HPDE6-E6E7 (cell line): ENCODE measurements around the gene OR1F1.
"Not testable (repeated sequence)": the region's sequence is repeated elsewhere in the genome, so short reads cannot be mapped to it uniquely, and the experiment has no call there.

ENCODE experiments used
- DNase-seq: peaks from one replicate; pipeline ENCODE4 v3.0.0; 2011; ENCODE audit warnings: missing footprints; ENCODE audit errors: extremely low spot score

Gene OR1F1

DNA sequence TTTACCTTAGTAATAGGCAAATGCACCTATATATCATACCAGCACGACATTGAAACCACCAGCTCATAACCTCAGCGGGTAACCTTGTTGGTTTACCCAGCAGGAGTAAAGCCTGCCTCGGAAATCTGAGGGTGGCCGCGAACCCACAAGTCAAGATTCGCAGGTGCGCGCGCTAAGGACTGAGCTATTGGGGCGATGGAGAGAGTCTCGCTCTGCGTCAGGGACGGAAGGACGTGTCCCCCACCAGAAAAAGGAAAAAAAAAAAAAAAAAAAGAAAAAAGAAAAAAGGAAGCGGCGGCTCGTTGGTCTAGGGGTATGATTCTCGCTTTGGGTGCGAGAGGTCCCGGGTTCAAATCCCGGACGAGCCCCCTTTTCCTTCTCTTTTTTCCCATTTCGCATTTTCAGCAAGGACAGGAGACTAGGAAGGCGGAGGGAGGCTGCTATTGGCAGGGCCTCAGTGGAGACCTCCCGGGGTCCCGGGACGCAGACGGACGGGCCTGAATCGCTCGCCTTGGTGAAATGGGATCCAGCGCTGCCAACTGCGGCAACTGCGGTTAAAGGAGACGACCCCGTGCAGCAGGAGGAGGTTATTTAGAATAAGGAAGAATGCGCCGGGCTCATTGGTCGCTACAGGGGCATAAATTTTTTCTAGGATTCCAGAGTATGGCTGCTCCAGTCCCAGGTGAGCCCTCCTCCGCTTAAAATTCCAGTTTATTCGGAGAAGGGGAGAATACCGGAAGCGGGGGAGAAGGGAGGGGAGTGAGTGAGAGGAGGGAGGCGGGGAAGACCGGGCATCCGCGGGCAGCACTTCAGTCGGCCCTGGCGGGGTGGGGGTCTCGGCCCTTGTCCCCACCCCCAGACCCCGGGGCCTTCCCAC is at the start of gene OR1F1:
OR1F1 (plus strand) TSS at position 407 of the 877 bp plus-strand sequence.
- no peak for DNase-seq

DNA sequence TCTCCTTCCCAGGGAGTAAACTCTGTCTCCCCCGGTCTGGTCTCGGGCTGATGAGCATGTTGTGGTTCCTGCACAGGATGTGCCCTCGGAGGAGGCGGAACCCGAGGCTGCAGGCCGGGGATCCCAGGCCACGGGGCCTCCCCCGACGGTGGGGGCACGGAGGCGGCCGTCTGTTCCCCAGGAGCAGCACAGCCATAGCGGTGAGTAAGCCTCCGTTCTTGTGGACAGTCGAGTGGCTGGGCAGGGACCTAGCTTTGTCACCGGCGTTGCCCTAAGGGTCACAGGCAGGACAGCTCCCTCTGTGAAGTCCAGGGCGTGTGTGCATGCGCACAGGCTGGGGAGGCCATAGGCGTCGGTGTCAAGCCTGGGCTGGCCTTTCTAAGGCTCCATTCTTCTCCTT is 49.7 kb upstream of the OR1F1 start:
- no peak for DNase-seq

DNA sequence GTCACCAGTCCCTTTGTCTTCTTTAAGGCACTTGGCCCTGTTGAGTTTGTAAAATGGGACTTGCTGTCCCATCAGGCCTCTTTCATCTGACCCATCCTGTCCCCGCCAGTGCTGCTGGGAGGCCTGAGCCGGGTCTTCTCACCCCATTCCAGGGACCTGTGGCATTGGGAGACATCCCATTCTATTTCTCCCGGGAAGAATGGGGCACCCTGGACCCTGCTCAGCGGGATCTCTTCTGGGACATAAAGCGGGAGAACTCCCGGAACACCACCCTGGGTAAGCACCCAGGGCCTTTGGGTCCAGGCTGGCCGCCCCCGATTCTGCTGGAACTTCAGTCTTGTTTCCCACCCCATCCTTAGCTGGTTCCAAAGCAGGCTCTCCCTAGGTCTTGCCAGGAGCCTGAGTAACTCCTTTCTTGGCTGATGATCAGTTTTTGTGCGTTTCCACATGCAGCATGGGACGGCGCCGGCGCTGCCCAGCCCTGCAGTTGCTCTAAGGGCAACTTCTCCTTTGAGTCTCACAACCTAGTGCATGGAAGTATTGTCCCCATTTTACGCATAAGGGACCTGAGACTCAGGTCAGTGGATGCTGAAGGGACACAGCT is 49.1 kb upstream of the OR1F1 start:
- no peak for DNase-seq

DNA sequence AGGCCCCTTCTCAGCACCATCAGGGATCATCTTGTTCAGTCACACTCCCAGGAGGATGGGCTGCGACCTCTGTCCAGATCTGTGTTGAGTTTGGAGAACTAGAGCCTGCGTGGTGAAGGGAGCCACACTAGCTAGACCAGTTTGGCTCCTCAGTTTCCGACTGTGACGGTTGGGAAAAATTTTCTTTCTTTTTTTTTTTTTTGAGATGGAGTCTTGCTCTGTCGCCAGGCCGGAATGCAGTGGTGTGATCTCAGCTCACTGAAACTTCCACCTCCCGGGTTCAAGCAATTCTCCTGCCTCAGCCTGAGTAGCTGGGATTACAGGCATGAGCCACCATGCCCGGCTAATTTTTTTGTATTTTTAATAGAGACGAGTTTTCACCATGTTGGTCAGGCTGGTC is 48.4 kb upstream of the OR1F1 start:
- not testable (repeated sequence) for DNase-seq

DNA sequence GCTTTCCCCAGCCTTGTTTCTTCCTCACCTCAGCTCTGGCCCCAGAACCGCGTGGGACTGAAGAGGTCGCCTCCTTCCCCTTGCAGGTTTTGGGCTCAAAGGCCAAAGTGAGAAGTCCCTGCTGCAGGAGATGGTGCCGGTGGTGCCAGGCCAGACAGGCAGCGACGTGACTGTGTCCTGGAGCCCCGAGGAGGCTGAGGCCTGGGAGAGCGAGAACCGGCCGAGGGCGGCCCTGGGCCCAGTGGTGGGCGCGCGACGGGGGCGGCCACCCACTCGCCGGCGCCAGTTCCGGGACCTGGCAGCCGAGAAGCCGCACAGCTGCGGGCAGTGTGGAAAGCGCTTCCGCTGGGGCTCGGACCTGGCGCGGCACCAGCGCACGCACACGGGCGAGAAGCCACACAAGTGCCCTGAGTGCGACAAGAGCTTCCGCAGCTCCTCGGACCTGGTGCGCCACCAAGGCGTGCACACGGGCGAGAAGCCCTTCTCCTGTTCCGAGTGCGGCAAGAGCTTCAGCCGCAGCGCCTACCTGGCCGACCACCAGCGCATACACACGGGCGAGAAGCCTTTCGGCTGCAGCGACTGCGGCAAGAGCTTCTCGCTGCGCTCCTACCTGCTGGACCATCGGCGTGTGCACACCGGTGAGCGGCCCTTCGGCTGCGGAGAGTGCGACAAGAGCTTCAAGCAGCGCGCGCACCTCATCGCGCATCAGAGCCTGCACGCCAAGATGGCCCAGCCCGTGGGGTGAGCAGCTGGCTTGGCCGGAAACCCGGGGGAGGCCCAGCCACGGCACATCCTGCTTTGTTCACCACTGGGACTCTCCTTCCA is 47.2 kb upstream of the OR1F1 start:
- DNase-seq: no peak

DNA sequence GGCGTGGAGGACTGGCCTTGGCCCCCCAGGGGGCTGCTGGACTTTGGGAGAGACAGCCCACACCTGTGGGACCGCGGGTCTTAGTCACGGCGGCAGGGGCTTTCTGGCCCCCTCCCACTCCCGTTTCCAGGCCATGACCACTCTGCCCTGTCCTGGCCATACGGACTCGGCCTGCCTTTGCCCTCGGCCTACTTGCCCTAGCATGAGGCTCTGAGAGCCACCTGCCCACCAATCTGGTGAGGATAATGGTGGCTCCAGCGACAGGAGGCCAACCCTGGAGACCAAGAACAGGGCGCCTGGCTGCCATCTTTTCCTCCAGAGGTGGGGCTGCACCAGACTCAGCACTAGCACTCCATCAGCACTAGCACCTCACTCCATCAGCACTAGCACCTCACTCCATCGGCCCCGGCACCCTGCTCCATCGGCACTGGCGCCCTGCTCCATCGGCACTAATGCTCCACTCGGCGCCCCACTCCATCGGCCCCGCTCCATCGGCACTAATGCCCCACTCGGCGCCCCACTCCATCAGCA is 46.2 kb upstream of the OR1F1 start:
- no peak for DNase-seq

DNA sequence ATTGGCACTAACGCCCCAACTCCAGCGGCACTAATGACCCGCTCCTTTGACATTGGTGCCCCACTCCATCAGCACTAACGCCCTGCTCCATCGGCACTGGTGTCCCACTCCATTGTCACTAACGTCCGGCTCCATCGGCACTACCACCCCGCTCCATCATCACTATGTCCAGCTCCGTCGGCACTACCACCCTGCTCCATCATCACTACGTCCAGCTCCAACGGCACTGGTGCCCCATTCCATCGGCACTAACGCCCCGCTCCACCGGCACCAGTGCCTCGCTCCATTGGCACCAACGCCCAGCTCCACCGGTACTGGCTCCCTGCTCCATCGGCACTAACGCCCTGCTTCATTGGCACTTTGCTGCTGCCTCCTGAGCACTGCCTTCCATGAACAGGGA is 45.7 kb upstream of the OR1F1 start:
- no peak for DNase-seq

DNA sequence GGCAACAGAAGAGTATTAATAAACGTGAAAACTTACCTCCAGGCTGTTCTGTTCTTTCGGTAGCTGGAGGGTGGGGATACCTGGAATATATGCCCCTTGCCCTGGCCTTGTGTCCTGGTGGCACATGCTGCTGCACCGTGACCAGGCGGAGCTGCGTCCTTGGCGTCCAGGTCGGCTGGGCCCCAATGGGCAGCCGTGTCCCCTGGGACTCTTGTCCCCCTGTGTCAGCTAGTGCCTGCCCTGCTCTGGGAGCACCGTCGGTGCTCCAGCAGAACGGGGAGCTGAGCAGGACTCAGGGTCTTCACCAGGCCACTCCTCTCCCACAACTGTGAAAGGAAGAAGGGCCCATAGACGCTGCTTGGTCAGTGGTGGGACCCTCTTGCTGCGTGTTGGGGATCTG is 45.2 kb upstream of the OR1F1 start:
- DNase-seq: no peak

DNA sequence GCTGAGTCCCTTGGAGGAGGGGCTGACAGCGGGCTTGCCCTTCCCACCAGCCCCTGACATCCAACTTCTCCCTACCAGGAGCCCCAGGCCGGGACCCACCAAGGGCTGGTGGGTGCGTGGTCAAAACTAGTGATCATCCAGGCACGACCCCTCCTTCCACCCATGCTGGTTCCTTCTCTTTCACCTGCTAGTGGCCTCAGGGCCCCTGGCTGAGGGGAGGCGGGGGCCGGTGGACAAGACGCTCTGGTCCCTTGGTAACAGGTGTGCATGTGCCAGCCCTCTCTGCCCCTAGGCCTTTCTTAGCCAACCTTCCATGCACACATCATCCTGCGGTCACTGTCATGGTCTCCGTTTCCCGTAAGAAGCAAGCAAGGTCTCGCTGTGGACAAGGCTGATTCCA is 44.8 kb upstream of the OR1F1 start:
- DNase-seq: no peak

DNA sequence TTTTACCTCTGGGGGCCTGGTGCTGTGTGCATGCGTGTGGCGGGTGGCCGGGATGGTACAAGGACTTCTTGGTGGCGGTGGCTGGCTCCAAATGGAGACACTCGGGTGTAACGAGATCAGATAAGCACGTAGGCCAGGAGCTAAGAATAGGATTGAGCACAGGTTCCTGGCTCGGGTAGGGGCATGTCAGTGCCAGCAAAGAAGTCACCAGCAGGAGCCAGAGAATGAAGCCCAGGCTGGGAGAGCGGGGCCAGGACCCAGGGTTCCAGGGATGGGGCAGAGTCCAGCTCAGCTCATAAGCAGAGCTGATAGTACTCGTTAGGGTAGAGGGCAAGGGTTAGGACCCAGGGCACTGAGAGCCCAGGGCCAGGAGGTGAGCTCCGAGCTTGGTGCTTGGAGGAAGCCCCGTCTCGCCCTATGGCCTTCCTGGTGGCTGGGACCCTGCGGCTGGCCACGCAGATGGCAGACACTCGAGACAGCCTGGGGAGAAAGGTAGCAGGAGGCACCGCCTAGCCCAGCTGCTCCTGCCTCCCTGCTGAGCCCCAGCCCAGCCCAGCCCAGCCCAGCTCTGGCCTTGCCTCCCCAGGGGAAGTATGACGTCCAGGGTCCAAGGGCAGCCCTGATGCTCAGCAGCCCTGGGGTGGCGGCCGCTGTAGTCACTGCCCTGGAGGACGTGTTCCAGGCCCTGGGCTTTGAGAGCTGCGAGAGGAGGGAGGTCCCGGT is 44.2 kb upstream of the OR1F1 start:
- no peak for DNase-seq

DNA sequence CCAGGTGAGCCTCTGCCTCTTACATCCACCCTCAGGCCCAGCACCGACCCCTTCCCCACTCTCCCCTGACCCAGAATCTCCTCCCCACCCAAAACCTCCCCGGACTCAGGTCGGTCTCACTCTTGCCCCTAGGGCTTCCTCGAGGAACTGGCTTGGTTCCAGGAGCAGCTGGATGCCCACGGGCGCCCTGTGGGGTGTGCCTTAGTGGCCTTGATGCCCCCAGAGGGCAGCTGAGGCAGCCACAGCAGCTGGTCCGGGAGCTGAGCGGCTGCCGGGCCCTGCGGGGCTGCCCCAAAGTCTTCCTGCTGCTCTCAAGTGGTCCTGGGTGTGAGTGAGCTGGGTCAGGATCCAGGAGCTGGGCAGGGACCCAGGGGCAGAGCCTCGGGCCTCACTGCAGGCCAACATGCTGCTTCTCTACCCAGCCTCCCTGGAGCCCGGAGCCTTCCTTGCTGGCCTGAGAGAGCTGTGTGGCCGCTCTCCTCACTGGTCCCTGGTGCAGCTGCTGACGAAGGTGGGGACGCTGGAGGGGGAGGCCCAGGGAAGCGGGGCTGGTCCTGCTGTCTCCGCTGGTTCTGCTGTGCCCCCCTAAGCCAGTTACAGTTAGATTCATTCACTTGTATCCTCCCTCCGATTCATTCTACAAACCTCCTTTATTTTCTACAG is 43.6 kb upstream of the OR1F1 start:
- DNase-seq: no peak

DNA sequence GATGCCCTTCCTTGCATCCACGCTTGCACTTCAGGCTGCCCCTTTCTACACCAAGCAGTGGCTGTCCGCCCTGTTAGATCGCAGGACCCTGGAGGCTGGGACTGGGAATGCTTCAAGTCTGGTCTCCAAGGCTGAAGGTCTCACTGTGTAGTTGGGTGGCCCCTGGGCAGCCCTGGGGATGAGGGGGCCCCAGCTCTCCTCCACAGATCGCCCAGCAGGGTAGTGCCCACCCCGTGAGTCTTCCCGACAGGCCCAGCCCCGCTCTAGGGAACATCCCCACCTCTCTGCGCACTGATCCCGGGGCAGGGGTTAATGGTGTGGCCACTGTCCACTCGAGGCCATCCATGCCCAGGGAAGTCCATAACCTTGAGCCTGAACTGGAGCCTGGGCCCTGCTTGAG is 42.9 kb upstream of the OR1F1 start:
- no peak for DNase-seq

DNA sequence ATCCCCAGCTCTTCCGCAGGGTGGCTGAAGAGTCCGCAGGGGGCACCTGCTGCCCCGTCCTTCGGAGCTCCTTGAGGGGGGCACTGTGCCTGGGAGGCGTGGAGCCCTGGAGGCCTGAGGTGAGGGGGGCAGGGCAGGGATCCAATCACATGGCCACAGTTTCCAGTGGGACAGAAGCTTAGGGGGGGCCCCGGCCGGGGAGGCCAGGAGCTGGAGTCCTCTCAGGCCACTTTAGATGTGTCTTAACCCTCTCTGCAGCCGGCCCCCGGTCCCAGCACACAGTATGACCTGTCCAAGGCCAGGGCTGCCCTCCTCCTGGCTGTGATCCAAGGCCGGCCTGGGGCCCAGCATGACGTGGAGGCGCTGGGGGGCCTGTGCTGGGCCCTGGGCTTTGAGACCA is 42.3 kb upstream of the OR1F1 start:
- no peak for DNase-seq

DNA sequence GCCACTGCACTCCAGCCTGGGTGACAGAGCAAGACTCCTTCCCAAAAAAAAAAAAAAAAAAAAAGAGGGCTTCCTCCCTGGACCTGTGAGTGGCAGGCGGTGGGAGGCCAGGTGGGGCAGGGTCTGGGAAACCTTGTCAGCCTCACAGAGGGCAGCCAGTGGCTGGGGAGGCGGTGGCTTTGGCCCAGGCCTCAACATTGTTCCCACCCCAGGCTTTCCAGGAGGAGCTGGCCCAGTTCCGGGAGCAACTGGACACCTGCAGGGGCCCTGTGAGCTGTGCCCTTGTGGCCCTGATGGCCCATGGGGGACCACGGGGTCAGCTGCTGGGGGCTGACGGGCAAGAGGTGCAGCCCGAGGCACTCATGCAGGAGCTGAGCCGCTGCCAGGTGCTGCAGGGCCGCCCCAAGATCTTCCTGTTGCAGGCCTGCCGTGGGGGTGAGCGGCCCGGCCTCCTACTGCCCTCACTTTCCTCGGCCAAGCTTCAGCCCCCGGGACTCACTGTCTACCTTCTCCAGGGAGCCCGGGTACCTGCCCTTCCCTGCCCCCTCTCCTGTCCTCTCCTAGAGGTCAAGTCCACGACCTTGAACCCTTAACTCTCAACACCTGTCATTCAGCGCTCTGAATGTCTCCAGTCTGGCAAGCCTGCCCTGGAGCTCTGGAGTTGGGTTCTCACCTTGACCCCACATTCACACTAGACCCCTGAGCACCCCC is 40.8 kb upstream of the OR1F1 start:
- DNase-seq: no peak

DNA sequence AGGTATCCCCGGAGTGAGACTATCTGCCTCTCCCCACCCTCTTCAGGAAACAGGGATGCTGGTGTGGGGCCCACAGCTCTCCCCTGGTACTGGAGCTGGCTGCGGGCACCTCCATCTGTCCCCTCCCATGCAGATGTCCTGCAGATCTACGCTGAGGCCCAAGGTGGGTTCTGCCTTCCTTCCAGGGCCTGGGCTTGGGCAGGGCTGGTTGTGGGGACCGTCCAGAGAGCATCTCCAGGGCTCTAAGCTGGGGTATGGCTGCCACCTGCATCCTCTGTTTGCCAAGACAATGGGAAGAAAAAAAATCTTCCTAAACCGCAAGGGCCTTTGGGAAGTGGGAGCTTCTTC is 40.3 kb upstream of the OR1F1 start:
- DNase-seq: no peak

DNA sequence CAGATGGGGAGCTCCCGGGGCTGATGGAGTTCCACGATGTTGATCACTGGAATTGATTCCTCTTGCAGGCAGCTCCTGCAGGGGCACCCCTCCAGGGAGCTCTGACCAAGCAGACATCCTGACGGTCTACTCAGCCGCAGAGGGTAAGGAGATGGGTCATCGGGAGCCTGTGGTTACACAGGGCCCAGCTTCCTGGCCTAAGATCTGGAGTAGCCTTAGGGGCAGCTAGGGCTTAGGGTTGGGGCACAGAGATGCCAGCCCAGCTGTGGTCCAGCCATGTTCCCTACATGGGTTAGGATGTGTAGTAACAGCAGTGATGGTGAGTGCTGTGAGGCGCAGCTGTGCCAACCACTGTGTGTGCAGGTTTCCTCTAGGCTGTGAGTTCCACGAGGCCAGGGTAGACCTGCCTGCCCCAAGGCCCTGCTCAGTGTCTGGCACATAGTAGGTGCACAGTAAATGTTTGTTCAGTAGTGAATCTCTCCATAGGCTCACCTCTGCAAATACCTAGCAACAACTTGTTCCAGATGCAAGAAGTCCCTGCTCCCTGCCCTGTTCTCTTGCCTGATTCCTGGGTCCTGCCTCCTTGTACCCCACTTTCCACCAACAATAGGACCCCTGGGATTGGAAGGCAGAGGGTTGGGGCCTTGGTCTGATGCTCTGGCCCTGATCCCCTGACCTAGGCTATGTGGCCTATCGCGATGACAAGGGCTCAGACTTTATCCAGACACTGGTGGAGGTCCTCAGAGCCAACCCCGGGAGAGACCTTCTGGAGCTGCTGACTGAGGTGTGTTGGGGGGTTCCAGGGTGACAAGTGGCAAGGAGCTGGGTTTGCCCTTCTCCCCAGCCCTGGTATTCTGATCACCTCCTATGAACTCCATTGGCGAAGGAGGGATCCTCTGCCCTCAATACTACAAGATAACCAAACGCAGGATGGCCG is 39.5 kb upstream of the OR1F1 start:
- DNase-seq: no peak

DNA sequence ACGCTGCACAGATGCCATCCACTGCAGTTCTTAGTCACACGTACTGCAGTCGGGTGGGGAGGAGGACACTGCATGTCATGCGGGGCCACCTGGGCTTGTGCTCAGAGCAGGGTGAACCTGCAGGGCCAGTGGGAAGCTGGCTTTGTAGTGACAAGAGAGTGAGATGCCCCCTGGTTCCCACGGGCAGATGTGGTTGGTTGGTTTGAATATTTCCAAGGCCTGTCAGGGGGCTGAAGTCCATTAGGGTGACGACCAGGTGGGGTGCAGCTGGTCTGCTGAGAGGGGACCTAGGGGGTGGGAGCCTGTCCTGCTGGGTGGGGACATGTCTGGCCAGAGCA is 38.8 kb upstream of the OR1F1 start:
- no peak for DNase-seq

DNA sequence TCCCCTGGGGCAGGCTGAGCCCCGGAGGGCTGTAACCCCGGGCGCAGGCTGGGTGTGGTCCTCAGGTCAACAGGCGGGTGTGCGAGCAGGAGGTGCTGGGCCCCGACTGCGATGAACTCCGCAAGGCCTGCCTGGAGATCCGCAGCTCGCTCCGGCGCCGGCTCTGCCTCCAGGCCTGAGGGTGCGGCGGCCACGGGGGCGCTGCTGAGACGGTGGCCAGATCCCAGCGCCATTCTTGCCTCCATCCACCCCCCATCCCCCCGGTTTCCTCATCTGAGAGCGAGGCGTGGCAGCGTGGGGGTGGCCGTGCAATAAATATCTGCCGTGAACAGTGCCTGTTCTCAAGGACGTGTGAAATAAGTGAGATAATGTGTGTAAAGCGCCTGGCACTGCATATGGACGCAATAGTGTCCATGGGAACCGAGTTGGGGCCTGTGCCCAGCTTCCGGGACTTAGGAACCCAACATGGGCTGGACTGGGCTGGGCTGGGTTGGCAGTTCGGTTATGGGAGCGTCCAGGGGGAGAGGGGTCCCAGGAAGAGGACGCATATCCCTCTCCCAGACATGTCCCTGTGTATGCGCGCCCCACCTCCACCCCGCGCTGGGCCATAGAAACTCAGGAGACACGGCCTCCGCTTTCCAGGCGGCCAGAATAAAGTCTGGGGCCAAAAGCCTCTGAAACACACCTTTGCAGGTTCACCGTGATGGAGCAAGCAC is 38.2 kb upstream of the OR1F1 start:
- DNase-seq: peak; percentile 66
